ENCODE results near the gene CABCOCO1. TPM values are rescaled to one million over a fixed set of nuclear protein-coding genes. Genes with fewer than 3 reads are reported as not detected.

Gene CABCOCO1
- total RNA-seq, 1 experiment from 2014 or later = not detected

DNA sequence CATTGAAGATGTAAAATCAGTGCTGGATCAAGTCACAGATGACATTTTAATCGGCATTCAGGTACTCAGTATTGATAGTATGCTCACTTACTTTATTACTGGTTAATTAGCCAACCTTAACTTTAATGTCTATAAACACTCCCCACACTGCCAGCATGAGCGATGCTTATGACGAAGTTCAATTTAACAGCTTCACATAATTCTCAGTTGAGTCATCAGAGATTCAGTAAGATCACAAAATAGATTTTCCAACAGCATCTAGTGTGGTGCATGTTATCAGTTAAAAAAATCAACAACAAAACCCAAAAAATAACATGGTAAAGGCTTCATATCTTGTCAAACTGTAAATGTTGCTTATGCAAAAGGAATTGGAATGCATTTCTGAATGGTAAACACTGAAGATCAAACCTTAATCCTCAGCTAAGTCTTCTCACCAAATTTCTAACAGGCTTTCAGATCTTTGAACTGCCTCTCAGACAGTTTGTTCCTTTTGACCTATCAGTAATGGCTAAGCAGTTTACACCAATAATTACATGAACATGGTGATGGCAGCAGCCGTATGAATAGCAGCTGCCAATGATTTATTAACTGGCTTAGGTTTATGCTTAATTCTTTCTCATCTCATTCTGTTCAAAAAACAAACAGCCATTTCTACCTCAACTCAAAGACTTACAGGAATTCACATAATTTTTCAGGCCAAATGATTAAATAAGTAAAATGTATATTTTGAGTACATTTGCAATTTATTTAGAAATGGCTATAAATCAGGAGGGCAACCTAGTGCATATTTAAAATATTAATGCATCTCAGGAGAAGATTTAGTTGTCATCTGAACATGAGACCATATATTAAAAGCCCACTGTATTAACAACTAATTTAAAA, 98.5 kb downstream of the CABCOCO1 start:
- Mint-ChIP-seq H3K36me3 (ENCODE audit: insufficient read depth, unreplicated experiment) (no peaks in the 10 kb centered on the region), H3K4me3 (ENCODE audit: unreplicated experiment) (no peak overlapping the region), H3K9me3 (ENCODE audit: unreplicated experiment) (no peaks in the 10 kb centered on the region), H3K4me1 (ENCODE audit: insufficient read depth, unreplicated experiment) (peaks cover 28% of the 10 kb centered on the region), H3K27me3 (ENCODE audit: insufficient read depth, unreplicated experiment) (no peaks in the 10 kb centered on the region), H3K27ac (ENCODE audit: low read depth, unreplicated experiment) (peak overlapping the region; percentile 75)
- no peak for TF ChIP-seq CTCF (IDR thresholded peaks at IDR 0.05; ENCODE audit: unreplicated experiment)
- CTCF ChIA-PET = interaction anchor here (0.6 to 2.1 kb wide), 6 partner anchors 11 to 278 kb away, joined by 3 to 9 read pairs (median 4); no protein-coding TSS in a partner anchor
- BruUV-seq (replicated peaks) = no TSS peak
- peak; percentile 47 for DNase-seq (ENCODE audit: unreplicated experiment)
- intact Hi-C loops (cut with micrococcal nuclease) = no loop called here
- POLR2A ChIA-PET = interaction anchor here (0.6 to 2.0 kb wide), 9 partner anchors 13 to 141 kb away, joined by 3 to 13 read pairs (median 4); partner anchors contain the start of gene ARID5B

DNA sequence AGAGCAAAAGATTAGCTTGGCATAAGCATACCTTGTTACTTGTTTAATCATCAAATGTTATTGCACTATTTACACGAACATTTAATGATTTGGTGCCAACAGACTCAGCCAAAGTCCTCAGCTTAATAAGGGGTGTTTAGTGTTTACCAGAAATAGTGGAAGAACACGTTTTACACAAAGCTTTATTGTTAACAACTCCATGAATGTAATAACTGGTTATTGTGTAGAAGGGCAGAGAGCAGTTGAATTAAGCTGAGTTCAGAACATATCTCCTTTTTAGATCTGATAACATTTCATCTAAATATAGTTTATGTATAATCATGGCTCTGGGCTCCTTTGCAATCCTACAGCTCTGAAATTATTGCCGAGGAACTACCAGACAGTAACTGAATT, 99.1 kb downstream of the CABCOCO1 start:
- no peak for TF ChIP-seq CTCF (IDR thresholded peaks at IDR 0.05; ENCODE audit: unreplicated experiment)
- ChIA-PET CTCF (interaction anchor here (0.5 to 2.1 kb wide), 4 partner anchors 12 to 277 kb away, joined by 3 to 9 read pairs (median 4); no protein-coding TSS in a partner anchor), POLR2A (interaction anchor here (0.6 to 2.0 kb wide), 8 partner anchors 14 to 140 kb away, joined by 3 to 13 read pairs (median 4); partner anchors contain the start of gene ARID5B)
- no TSS peak for BruUV-seq (replicated peaks)
- H3K27ac Mint-ChIP-seq (ENCODE audit: low read depth, unreplicated experiment) = peak overlapping the region; percentile 75
- H3K27me3 Mint-ChIP-seq (ENCODE audit: insufficient read depth, unreplicated experiment) = no peaks in the 10 kb centered on the region
- H3K4me1 Mint-ChIP-seq (ENCODE audit: insufficient read depth, unreplicated experiment) = peaks cover 28% of the 10 kb centered on the region
- no peak for DNase-seq (ENCODE audit: unreplicated experiment)
- no peaks in the 10 kb centered on the region for H3K9me3 Mint-ChIP-seq (ENCODE audit: unreplicated experiment)
- H3K4me3 Mint-ChIP-seq (ENCODE audit: unreplicated experiment) = no peak overlapping the region
- H3K36me3 Mint-ChIP-seq (ENCODE audit: insufficient read depth, unreplicated experiment) = no peaks in the 10 kb centered on the region
- intact Hi-C loops (cut with micrococcal nuclease) = no loop called here

DNA sequence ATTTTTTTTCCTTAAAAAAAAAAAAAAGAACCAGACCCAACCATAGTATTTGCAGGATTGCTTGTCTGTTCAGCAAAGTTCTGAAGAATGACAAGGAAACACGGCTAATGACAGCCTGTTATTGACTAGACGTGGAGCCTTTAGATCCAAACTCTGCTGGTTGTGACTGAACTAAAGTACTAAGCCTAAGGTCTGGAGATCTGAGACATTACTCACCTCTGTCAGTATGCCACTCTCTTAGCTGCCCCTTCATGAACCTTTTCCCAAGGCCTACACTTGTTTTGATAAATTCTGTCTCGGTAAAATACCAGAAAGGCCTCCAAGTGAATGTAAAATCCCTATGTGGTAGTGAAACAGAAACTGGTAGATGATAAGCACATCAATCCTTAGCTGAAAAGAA, 101.0 kb downstream of the CABCOCO1 start:
- Mint-ChIP-seq H3K27me3 (ENCODE audit: insufficient read depth, unreplicated experiment) (no peaks in the 10 kb centered on the region), H3K36me3 (ENCODE audit: insufficient read depth, unreplicated experiment) (no peaks in the 10 kb centered on the region), H3K9me3 (ENCODE audit: unreplicated experiment) (no peaks in the 10 kb centered on the region), H3K4me3 (ENCODE audit: unreplicated experiment) (no peak overlapping the region), H3K4me1 (ENCODE audit: insufficient read depth, unreplicated experiment) (peaks cover 18% of the 10 kb centered on the region), H3K27ac (ENCODE audit: low read depth, unreplicated experiment) (no peak overlapping the region)
- DNase-seq (ENCODE audit: unreplicated experiment) = no peak
- ChIA-PET CTCF (interaction anchor here (0.6 to 1.9 kb wide), 2 partner anchors 13 to 146 kb away, joined by 3 to 5 read pairs; no protein-coding TSS in a partner anchor), POLR2A (no interaction called here)
- no peak for TF ChIP-seq CTCF (IDR thresholded peaks at IDR 0.05; ENCODE audit: unreplicated experiment)
- intact Hi-C loops (cut with micrococcal nuclease) = no loop called here
- BruUV-seq (replicated peaks) = no TSS peak

DNA sequence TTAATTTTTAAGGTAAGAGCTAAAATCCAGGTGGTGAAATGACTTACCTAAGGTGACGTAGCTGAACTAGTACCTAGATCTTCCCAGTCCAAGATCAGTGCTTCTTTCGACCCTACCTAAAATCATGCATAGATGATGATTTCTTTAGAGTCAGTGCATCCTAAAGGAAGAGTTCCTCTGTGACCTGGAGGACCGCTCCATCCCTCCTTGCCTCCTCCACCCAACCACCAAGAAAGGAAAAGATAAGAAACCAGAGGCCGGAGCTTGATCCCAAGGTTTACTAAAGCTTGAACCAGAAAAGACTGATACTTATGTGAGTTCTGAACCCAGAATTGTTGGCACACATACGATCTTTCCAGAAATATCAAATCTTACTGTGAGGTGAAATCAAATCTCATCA, 101.8 kb downstream of the CABCOCO1 start:
- CTCF ChIA-PET = interaction anchor here (1.9 kb wide), 1 partner anchor 13 kb away, joined by 5 read pairs; no protein-coding TSS in a partner anchor
- Mint-ChIP-seq H3K4me3 (ENCODE audit: unreplicated experiment) (no peak overlapping the region), H3K36me3 (ENCODE audit: insufficient read depth, unreplicated experiment) (no peaks in the 10 kb centered on the region), H3K27ac (ENCODE audit: low read depth, unreplicated experiment) (no peak overlapping the region), H3K4me1 (ENCODE audit: insufficient read depth, unreplicated experiment) (peaks cover 18% of the 10 kb centered on the region), H3K27me3 (ENCODE audit: insufficient read depth, unreplicated experiment) (no peaks in the 10 kb centered on the region), H3K9me3 (ENCODE audit: unreplicated experiment) (no peaks in the 10 kb centered on the region)
- BruUV-seq (replicated peaks) = no TSS peak
- POLR2A ChIA-PET = interaction anchor here (1.3 to 1.7 kb wide), 2 partner anchors 13 to 22 kb away, joined by 3 read pairs; no protein-coding TSS in a partner anchor
- no peak for TF ChIP-seq CTCF (IDR thresholded peaks at IDR 0.05; ENCODE audit: unreplicated experiment)
- DNase-seq (ENCODE audit: unreplicated experiment) = no peak
- intact Hi-C loops (cut with micrococcal nuclease) = no loop called here
